HK-2 (cell line): ENCODE data around the gene MAZ.
"Not testable (repeated sequence)": the region's sequence is repeated elsewhere in the genome, so short reads cannot be mapped to it uniquely, and the experiment has no call there.

Experiments used
- DNase-seq: peaks from one replicate; pipeline ENCODE4 v3.0.0-alpha.2; 2018; ENCODE audit not compliant: unreplicated experiment

The MAZ gene

GRCh38 chr16:29784901-29785500 lies 21.3 kb upstream of the MAZ start:
- no peak for DNase-seq

- DNase-seq: not testable (repeated sequence)
Measured at GRCh38 chr16:29787155-29787554, 19.2 kb upstream of the MAZ start.

DNA sequence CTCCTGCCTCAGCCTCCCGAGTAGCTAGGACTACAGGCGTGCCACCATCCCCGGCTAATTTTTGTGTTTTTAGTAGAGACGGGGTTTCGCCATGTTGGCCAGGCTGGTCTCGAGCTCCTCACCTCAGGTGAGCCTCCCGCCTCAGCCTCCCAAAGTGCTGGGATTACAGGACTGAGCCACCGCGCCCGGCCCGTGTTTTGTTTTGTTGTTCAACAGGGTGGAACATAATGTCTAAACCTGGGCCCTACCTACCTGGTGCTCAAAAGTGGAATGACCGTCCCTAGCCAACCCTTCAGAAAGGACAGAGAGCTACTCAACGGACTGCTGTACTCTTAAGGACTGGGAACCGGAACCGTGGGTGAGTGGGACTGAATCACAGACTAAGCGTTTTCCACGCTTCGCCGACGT lies 16.6 kb upstream of the MAZ start:
- DNase-seq: peak; percentile 50

DNA sequence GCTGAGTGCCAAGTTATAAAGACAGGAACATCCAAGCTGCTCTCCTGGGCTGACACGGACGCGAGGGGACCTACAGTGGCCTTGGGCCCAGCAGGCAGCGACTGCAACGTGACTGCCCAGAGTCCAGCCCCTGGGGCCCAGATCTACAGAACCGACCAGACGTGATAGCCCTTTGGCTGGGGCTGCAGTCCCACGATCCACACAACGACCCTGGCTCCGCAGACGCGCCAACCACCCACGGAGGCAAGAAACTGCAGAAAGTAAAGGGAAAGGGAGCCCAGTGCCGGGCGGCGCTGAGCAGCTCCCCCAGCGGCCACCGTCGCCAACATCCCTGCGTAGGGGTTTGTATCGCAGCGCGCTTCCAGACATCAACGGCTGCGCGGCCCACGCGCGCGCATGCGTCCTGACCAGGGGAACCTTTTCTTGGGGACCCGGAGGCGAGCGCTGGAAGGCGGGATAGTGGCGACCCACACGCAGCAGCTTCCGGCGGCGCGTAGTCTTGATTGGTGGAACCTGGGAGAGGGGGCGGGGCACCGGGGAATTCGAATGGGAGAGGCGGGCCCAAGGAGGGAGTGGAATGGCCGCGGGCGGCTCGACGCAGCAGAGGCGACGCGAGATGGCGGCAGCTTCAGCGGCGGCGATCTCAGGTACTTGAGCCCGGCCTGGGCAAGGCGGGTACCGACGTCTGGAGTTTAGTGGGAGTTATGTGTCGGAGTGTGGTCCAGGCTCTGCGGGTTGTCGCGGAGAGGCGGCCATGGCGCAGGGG lies 16.0 kb upstream of the MAZ start, which contains the start of gene KIF22:
KIF22 (plus strand) TSS at position 569 of the 766 bp plus-strand sequence; CDS start at position 578, 9 bp downstream.
- DNase-seq: peak; percentile 96

GRCh38 chr16:29790949-29791844 lies 15.1 kb upstream of the MAZ start:
- no peak for DNase-seq

GRCh38 chr16:29791845-29792807 lies 14.2 kb upstream of the MAZ start:
- no peak for DNase-seq

DNA sequence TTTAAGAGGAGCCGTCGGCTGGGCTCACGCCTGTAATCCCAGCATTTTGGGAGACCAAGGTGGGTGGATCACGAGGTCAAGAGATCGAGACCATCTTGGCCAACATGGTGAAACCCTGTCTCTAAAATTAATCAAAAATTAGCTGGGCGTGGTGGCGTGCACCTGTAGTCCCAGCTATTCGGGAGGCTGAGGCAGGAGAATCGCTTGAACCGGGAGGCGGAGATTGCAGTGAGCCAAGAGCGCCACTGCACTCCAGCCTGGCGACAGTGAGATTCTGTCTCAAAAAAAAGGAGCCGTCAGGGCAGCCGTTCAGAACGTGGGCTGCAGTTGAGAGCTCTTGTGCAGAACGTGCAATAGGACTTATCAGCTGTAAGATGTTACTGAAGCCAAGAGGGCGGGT lies 13.2 kb upstream of the MAZ start:
- not testable (repeated sequence) for DNase-seq

DNA sequence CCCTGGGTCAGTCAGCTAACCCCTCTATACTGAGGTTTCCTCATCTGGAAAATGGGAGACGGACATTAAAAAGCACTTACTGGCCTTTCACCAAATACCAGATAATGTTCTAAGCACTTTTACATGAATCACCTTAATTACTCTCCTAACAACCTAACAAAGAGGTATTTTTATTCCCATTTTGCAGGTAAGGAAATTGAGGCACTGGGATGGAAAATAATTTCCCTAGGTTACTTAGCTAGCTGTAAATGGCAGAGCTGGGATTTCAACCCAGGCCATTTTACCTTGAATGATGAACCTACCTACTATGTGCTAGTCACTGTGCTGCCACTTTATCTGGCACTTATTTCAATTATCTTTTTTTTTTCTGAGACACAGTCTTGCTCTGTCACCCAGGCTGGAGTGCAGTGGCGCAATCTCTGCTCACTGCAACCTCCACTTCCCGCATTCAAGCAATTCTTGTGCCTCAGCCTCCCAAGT lies 12.1 kb upstream of the MAZ start:
- no peak for DNase-seq

GRCh38 chr16:29802416-29802935 lies 3.9 kb upstream of the MAZ start:
- no peak for DNase-seq

DNA sequence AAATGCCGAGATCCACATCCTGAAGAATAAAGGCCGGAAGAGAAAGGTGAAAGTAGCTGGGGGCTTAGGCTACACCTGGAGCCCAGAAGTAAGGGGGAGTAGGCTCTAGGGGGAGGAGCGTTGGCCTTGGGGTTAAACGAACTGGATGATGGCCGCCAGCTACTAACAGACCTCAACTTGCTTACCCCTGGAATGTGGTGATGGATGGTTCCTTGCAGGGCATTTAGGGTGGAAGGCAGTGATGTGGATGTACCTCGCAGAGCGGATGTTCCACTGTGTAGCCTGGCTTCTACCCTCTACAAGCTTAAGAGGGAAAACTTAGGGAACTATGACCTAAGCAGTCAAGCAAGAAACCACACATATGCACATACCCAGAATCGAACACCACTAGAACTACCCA lies 2.3 kb upstream of the MAZ start:
- DNase-seq: no peak

DNA sequence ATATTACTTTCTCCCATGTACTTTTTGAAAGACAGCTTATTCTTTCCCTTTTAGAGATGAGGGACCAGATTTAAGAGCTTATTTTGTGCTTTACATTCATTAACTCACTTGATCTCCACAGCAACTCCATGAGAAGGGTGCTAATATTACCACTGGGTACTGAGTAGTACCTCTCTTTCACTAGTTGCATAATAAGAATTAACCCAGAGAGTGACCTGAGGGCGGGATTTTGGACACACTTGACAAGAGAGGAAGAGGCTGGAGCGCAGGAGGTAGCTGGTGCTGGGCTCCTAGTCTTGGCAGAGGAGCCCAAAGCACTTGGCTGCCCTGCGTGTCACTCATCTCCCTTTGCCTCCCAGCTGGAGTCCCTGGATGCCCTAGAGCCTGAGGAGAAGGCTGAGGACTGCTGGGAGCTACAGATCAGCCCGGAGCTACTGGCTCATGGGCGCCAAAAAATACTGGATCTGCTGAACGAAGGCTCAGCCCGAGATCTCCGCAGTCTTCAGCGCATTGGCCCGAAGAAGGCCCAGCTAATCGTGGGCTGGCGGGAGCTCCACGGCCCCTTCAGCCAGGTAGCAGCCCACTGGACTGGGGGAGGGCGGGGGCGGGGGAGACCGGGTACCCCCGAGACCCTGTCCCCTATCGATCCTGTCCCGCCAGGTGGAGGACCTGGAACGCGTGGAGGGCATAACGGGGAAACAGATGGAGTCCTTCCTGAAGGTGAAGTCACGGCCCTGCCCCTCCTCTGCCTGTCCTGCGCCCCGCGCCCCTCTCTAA lies 1.7 kb upstream of the MAZ start:
- DNase-seq: no peak

GRCh38 chr16:29805232-29806098 lies 864 bp upstream of the MAZ start:
- DNase-seq: peak; percentile 90

DNA sequence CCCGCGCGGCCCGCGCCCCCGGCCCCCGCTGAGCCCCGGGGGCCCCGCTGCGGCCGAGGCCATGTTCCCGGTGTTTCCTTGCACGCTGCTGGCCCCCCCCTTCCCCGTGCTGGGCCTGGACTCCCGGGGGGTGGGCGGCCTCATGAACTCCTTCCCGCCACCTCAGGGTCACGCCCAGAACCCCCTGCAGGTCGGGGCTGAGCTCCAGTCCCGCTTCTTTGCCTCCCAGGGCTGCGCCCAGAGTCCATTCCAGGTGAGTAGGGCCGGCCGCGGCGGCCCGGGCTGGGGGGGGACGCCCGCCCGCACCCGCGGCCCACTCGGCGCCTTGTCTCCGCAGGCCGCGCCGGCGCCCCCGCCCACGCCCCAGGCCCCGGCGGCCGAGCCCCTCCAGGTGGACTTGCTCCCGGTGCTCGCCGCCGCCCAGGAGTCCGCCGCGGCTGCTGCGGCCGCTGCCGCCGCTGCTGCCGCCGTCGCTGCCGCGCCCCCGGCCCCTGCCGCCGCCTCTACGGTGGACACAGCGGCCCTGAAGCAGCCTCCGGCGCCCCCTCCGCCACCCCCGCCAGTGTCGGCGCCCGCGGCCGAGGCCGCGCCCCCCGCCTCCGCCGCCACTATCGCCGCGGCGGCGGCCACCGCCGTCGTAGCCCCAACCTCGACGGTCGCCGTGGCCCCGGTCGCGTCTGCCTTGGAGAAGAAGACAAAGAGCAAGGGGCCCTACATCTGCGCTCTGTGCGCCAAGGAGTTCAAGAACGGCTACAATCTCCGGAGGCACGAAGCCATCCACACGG lies 504 bp downstream of the MAZ start:
- peak; percentile 63 for DNase-seq

DNA sequence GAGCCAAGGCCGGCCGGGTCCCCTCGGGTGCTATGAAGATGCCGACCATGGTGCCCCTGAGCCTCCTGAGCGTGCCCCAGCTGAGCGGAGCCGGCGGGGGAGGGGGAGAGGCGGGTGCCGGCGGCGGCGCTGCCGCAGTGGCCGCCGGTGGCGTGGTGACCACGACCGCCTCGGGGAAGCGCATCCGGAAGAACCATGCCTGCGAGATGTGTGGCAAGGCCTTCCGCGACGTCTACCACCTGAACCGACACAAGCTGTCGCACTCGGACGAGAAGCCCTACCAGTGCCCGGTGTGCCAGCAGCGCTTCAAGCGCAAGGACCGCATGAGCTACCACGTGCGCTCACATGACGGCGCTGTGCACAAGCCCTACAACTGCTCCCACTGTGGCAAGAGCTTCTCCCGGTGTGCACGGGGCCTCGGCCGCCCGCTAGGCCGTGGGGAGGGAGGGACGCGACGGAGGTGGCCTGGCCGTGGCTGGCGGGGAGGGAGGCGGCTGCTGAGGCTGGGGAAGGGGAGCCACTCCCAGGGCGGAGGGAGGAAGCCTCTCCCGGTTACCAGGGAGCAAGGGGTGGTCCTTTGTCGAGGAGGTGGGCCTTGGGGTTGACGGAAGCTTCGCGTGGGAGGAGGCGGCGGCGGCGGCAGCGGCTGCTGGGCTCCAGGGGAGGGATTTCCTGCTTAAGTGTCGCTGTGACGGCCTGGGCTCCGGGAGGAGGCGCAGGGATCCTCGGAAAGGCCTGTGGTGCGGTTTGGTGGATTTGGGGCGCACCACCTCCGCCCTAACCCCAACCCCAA lies 1.3 kb downstream of the MAZ start:
- DNase-seq: peak; percentile 82

GRCh38 chr16:29808219-29808900 lies 2.0 kb downstream of the MAZ start:
- no peak for DNase-seq

GRCh38 chr16:29809031-29809747 lies 2.9 kb downstream of the MAZ start:
- DNase-seq: no peak
